Naive thymus-derived CD4-positive, alpha-beta T cell (primary cell): ENCODE results near the gene ADAMTS14. TPM values are rescaled to one million over a fixed set of nuclear protein-coding genes. Genes with fewer than 3 reads are reported as not detected.

ENCODE experiments used
- ATAC-seq: fragments of 150-1000 bp; cut with Tn5 transposase; 2 replicates; pipeline ENCODE4 v1.10.0; 2021; ENCODE audit warnings: mild to moderate bottlenecking, moderate library complexity
- CTCF ChIA-PET: fragments of 350-600 bp; sonication (Branson Sonifier 250); formaldehyde crosslinking; loops from one replicate; lab custom pipeline; 2021; ENCODE audit warnings: antibody characterized with exemption; lab: Charles Lee
- POLR2A ChIA-PET: fragments of 350-600 bp; sonication (Branson Sonifier 250); formaldehyde crosslinking; loops from one replicate; lab custom pipeline; 2021; ENCODE audit warnings: antibody characterized with exemption, inconsistent platforms; lab: Charles Lee
- DNase-seq, 9 donors: peaks; one replicate each; pipeline versions ENCODE4 v3.0.0 to v3.0.0-alpha.2; 2020 to 2022; ENCODE audit warnings: mixed read lengths in 1 of 9
- H3K27ac ChIP-seq: one replicate; pipeline ENCODE4 v1.7.0; 2013; ENCODE audit warnings: mild to moderate bottlenecking, low read depth, low read length, moderate library complexity
- H3K27me3 ChIP-seq, 2 donors: one replicate each; pipeline ENCODE4 v1.7.0; 2013; ENCODE audit warnings: low read length in 2 of 2, mild to moderate bottlenecking in 2 of 2, moderate library complexity in 2 of 2; ENCODE audit not compliant: control insufficient read depth in 2 of 2, insufficient read depth in 2 of 2
- H3K36me3 ChIP-seq, 3 experiments: 1 replicate in 2 of 3; 2 replicates in 1 of 3; pipeline ENCODE4 v1.7.0; 2013; ENCODE audit warnings: low read length in 3 of 3, mild to moderate bottlenecking in 3 of 3, moderate library complexity in 1 of 3; ENCODE audit not compliant: insufficient read depth in 3 of 3, control insufficient read depth in 2 of 3
- H3K4me1 ChIP-seq, 2 donors: one replicate each; pipeline ENCODE4 v1.7.0; 2013; ENCODE audit warnings: low read length in 2 of 2, mild to moderate bottlenecking in 2 of 2, moderate library complexity in 1 of 2; ENCODE audit not compliant: control insufficient read depth in 2 of 2, insufficient read depth in 2 of 2
- H3K4me3 ChIP-seq: 2 replicates; pipeline ENCODE4 v1.7.0; 2013; ENCODE audit warnings: mild to moderate bottlenecking, low read length
- H3K9me3 ChIP-seq, 3 experiments: 1 replicate in 2 of 3; 2 replicates in 1 of 3; pipeline ENCODE4 v1.7.0; 2013; ENCODE audit warnings: low read length in 3 of 3; ENCODE audit not compliant: control insufficient read depth in 2 of 3
- H3K27ac Mint-ChIP-seq, 9 donors: one replicate each; pipeline ENCODE4 v1.8.0; 2020 to 2022; ENCODE audit warnings: mixed read lengths in 9 of 9, mild to moderate bottlenecking in 8 of 9, moderate library complexity in 5 of 9, inconsistent platforms in 2 of 9
- H3K27me3 Mint-ChIP-seq, 5 donors: one replicate each; pipeline ENCODE4 v1.8.0; 2021 to 2022; ENCODE audit warnings: mixed read lengths in 5 of 5, mild to moderate bottlenecking in 1 of 5
- H3K36me3 Mint-ChIP-seq, 5 donors: one replicate each; pipeline ENCODE4 v1.8.0; 2020 to 2022; ENCODE audit warnings: mixed read lengths in 5 of 5, mild to moderate bottlenecking in 3 of 5, inconsistent platforms in 1 of 5
- H3K4me1 Mint-ChIP-seq, 7 donors: one replicate each; pipeline ENCODE4 v1.8.0; 2020 to 2022; ENCODE audit warnings: mixed read lengths in 7 of 7, mild to moderate bottlenecking in 3 of 7, inconsistent platforms in 1 of 7
- H3K4me3 Mint-ChIP-seq, 10 donors: one replicate each; pipeline ENCODE4 v1.8.0; 2020 to 2022; ENCODE audit warnings: mild to moderate bottlenecking in 10 of 10, mixed read lengths in 10 of 10, moderate library complexity in 6 of 10, inconsistent platforms in 2 of 10
- H3K9me3 Mint-ChIP-seq, 11 donors: one replicate each; pipeline ENCODE4 v1.8.0; 2020 to 2022; ENCODE audit warnings: mixed read lengths in 11 of 11, mild to moderate bottlenecking in 4 of 11, inconsistent platforms in 1 of 11, moderate library complexity in 1 of 11
- intact Hi-C, 2 donors: fragments of 100-400 bp; cut with micrococcal nuclease; formaldehyde crosslinking; loops; one replicate each; pipeline ENCODE4 v1.15.1; 2023
- polyA plus RNA-seq, 2 donors: library from polyadenylated mRNA; unstranded; fragments of 300-500 nt; fragmentation: Illumina TruSeq; gene quantifications; one replicate each; pipeline ENCODE4 v1.2.3, GENCODE V29; 2021
- total RNA-seq, 6 experiments: library from RNA in 5 of 6; stranded (reverse) in 5 of 6; gene quantifications; 1 replicate in 5 of 6; 2 replicates in 1 of 6; pipeline ENCODE4 v1.2.3 and lab custom pipeline; 2021 to 2026

ADAMTS14 gene
- total and polyA plus RNA-seq, 7 experiments from 2014 or later = 0.08 to 0.10 TPM; not detected in 5

GRCh38 chr10:70655316-70655715 lies 17.0 kb upstream of the ADAMTS14 start:
- Mint-ChIP-seq H3K27ac (no peak overlapping the region), H3K27me3 (no peaks in the 10 kb centered on the region), H3K4me3 (no peak overlapping the region), H3K9me3 (peaks cover 0 to 61% (median 23%) of the 10 kb centered on the region in 11 donors), H3K4me1 (peaks cover 0 to 17% (median 8%) of the 10 kb centered on the region in 7 donors), H3K36me3 (peaks cover 0 to 13% (median 7%) of the 10 kb centered on the region in 5 donors)
- H3K4me1 ChIP-seq = no peaks in the 10 kb centered on the region
- ChIA-PET POLR2A (no interaction called here), CTCF (no interaction called here)
- no peaks in the 10 kb centered on the region for H3K36me3 ChIP-seq
- H3K27ac ChIP-seq = no peak overlapping the region
- H3K27me3 ChIP-seq = no peaks in the 10 kb centered on the region
- intact Hi-C loops = no loop called here
- H3K4me3 ChIP-seq = no peak overlapping the region
- peaks cover 0 to 18% (median 0%) of the 10 kb centered on the region in 3 experiments for H3K9me3 ChIP-seq
- DNase-seq (no peak), ATAC-seq (no peak)

GRCh38 chr10:70656489-70656888 lies 15.8 kb upstream of the ADAMTS14 start:
- ChIA-PET POLR2A (no interaction called here), CTCF (no interaction called here)
- intact Hi-C loops = no loop called here
- peaks cover 0 to 50% (median 14%) of the 10 kb centered on the region in 11 donors for H3K9me3 Mint-ChIP-seq
- H3K36me3 Mint-ChIP-seq = peaks cover 0 to 8% (median 2%) of the 10 kb centered on the region in 5 donors
- peaks cover 0 to 17% (median 8%) of the 10 kb centered on the region in 7 donors for H3K4me1 Mint-ChIP-seq
- peaks cover 0 to 7% (median 0%) of the 10 kb centered on the region in 3 experiments for H3K9me3 ChIP-seq
- no peak overlapping the region for H3K4me3 ChIP-seq
- H3K36me3 ChIP-seq = no peaks in the 10 kb centered on the region
- peak in 1 of 9 donors; percentile 66 for DNase-seq
- H3K27me3 ChIP-seq = no peaks in the 10 kb centered on the region
- H3K27ac ChIP-seq = no peak overlapping the region
- H3K27me3 Mint-ChIP-seq = peaks cover 0 to 3% (median 0%) of the 10 kb centered on the region in 5 donors
- H3K27ac Mint-ChIP-seq = no peak overlapping the region
- peak overlapping the region in 1 of 10 donors; percentile 23 for H3K4me3 Mint-ChIP-seq
- ATAC-seq = no peak
- H3K4me1 ChIP-seq = no peaks in the 10 kb centered on the region

GRCh38 chr10:70657041-70657440 lies 15.3 kb upstream of the ADAMTS14 start:
- H3K4me1 Mint-ChIP-seq = peaks cover 0 to 17% (median 8%) of the 10 kb centered on the region in 7 donors
- H3K27ac Mint-ChIP-seq = no peak overlapping the region
- Histone ChIP-seq H3K27ac (no peak overlapping the region), H3K4me3 (no peak overlapping the region), H3K4me1 (no peaks in the 10 kb centered on the region), H3K27me3 (no peaks in the 10 kb centered on the region), H3K9me3 (peaks cover 0 to 2% (median 0%) of the 10 kb centered on the region in 3 experiments), H3K36me3 (no peaks in the 10 kb centered on the region)
- ATAC-seq (no peak), DNase-seq (no peak)
- H3K27me3 Mint-ChIP-seq = peaks cover 0 to 7% (median 5%) of the 10 kb centered on the region in 5 donors
- H3K9me3 Mint-ChIP-seq = peaks cover 0 to 44% (median 9%) of the 10 kb centered on the region in 11 donors
- intact Hi-C loops = no loop called here
- ChIA-PET CTCF (no interaction called here), POLR2A (no interaction called here)
- H3K4me3 Mint-ChIP-seq = no peak overlapping the region
- H3K36me3 Mint-ChIP-seq = peaks cover 0 to 3% (median 0%) of the 10 kb centered on the region in 5 donors

- Mint-ChIP-seq H3K27ac (no peak overlapping the region), H3K4me3 (no peak overlapping the region), H3K36me3 (no peaks in the 10 kb centered on the region), H3K9me3 (peaks cover 0 to 31% (median 4%) of the 10 kb centered on the region in 11 donors), H3K4me1 (peaks cover 0 to 17% (median 8%) of the 10 kb centered on the region in 7 donors), H3K27me3 (peaks cover 0 to 15% (median 7%) of the 10 kb centered on the region in 5 donors)
- H3K9me3 ChIP-seq = no peaks in the 10 kb centered on the region
- ChIA-PET CTCF (interaction anchor here (0.9 kb wide), 1 partner anchor 100 kb away, joined by 4 read pairs; no protein-coding TSS in a partner anchor), POLR2A (no interaction called here)
- DNase-seq (no peak), ATAC-seq (no peak)
- no peak overlapping the region for H3K27ac ChIP-seq
- no peaks in the 10 kb centered on the region for H3K36me3 ChIP-seq
- H3K27me3 ChIP-seq = no peaks in the 10 kb centered on the region
- no peaks in the 10 kb centered on the region for H3K4me1 ChIP-seq
- H3K4me3 ChIP-seq = no peak overlapping the region
- intact Hi-C loops = no loop called here
Observed at GRCh38 chr10:70658582-70659136, 13.6 kb upstream of the ADAMTS14 start.

GRCh38 chr10:70659306-70659705 lies 13.0 kb upstream of the ADAMTS14 start:
- Histone ChIP-seq H3K4me3 (no peak overlapping the region), H3K27me3 (no peaks in the 10 kb centered on the region), H3K36me3 (no peaks in the 10 kb centered on the region), H3K27ac (no peak overlapping the region), H3K4me1 (no peaks in the 10 kb centered on the region), H3K9me3 (no peaks in the 10 kb centered on the region)
- Mint-ChIP-seq H3K4me1 (peaks cover 0 to 17% (median 8%) of the 10 kb centered on the region in 7 donors), H3K27me3 (peaks cover 0 to 15% (median 7%) of the 10 kb centered on the region in 5 donors), H3K36me3 (no peaks in the 10 kb centered on the region), H3K27ac (no peak overlapping the region), H3K9me3 (peaks cover 0 to 25% (median 3%) of the 10 kb centered on the region in 11 donors), H3K4me3 (no peak overlapping the region)
- DNase-seq = no peak
- ChIA-PET POLR2A (no interaction called here), CTCF (no interaction called here)
- no peak for ATAC-seq
- intact Hi-C loops = no loop called here

- intact Hi-C loops = loop anchor here in 1 of 2 donors (10.0 kb wide), 1 partner anchor 86 kb away; no protein-coding TSS in a partner anchor
- no peak overlapping the region for H3K4me3 Mint-ChIP-seq
- no peak overlapping the region for H3K27ac ChIP-seq
- H3K27me3 ChIP-seq = no peaks in the 10 kb centered on the region
- no peaks in the 10 kb centered on the region for H3K36me3 ChIP-seq
- no peak overlapping the region for H3K27ac Mint-ChIP-seq
- peaks cover 0 to 17% (median 8%) of the 10 kb centered on the region in 7 donors for H3K4me1 Mint-ChIP-seq
- ChIA-PET POLR2A (no interaction called here), CTCF (no interaction called here)
- no peaks in the 10 kb centered on the region for H3K36me3 Mint-ChIP-seq
- ATAC-seq = no peak
- no peaks in the 10 kb centered on the region for H3K4me1 ChIP-seq
- no peak overlapping the region for H3K4me3 ChIP-seq
- DNase-seq = no peak
- H3K27me3 Mint-ChIP-seq = peaks cover 0 to 15% (median 7%) of the 10 kb centered on the region in 5 donors
- H3K9me3 ChIP-seq = no peaks in the 10 kb centered on the region
- peaks cover 0 to 23% (median 3%) of the 10 kb centered on the region in 11 donors for H3K9me3 Mint-ChIP-seq
Observed at GRCh38 chr10:70660722-70661121, 11.6 kb upstream of the ADAMTS14 start.
